ENCODE measurements around the gene WNT2B.

Gene WNT2B

DNA sequence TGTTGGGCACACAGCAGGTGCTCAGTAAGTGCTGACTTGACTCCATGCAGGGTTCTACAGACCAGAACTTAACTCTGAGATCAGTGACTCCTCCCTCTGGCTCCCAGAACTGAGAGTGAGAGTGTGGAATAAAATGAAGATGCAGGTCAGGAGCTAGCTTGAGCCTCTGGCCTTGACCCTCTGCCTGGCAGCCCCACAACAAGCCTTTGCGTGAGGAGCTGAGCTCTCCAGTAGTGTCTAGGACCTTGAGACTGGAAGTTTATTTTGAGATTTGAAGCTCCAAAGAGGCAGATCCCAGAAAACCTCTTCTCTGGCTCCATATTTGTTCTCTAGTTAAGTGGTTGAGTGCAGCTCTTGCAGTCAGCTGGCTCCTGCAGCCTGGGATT lies 3.4 kb upstream of the WNT2B start:
- DNase-seq, result no peak

DNA sequence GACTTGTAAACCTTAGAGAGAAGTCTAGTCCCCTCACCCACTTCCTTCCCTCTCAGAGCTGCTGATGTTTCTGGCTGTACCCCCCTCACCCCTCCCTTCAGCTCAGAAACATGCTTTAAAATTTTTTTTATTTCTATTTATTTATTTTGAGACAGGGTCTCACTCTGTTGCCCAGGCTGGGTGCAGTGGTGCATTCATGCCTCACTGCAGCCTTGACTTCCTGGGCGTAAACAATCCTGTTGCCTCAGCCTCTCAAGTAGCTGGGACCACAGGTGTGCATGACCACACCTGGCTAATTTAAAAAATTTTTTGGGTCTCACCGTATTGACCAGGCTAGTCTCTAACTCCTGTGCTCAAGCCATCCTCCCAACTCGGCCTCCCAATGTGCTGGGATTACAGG lies 2.9 kb upstream of the WNT2B start:
- DNase-seq, result no peak

DNA sequence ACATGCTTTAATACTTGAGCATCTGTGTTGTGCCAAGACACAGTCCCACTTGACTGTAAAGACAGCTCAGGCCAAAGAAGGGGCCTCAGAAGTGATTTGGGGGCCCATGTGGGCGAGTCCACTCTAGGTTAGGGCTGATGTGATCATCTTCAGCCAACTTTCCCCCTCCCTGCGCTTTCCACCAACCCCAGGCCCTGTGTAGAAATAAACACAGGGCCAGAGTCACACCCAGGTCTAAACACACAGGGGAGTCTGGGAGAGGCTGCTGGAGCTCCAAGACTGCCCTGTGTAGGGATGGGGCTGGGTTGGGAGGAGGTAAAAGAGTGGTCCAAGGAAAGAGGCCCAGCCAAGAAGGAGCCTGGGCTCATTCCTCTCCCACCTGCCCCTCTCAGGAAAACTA lies 2.5 kb upstream of the WNT2B start:
- DNase-seq, result no peak

DNA sequence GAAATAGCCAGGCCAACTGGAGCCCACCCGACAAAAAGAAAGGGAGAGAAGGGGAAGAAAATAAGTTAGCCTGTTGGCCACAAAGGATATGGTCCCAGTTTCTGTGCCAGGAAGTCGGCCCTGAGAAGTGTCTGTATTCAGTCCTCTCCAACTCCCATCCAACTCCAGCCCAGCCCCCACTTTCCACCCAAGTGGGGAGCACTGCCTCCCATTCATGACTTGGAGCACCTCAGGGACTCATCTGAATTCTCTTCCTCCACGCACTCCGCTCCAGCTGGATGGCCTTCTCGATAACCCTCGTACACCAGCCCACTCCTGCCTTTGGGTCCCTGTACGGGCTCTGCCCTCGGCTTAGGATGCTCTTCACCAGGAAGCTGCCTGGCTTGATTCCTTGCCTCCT lies 2.0 kb upstream of the WNT2B start:
- DNase-seq, result no peak

DNA sequence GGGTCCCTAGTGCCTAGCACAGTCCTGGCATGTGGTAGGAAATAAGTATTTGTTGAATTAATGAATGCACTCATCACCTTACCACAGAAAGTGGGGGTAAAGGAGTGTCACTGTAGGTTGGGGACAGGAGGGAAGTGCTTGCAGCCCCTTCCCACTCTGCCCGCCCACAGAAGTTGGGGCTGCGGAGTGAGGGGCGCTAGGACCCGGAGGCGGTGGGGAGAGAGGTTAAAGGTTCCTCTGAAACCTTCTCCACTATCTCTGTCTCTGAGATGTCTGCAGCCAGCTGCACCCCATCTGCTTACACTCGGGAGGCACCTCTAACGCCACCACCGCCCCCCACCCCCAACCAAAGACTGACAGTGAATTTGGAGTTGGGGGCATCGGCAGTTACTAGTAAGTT lies 1.4 kb upstream of the WNT2B start:
- DNase-seq, result no peak

DNA sequence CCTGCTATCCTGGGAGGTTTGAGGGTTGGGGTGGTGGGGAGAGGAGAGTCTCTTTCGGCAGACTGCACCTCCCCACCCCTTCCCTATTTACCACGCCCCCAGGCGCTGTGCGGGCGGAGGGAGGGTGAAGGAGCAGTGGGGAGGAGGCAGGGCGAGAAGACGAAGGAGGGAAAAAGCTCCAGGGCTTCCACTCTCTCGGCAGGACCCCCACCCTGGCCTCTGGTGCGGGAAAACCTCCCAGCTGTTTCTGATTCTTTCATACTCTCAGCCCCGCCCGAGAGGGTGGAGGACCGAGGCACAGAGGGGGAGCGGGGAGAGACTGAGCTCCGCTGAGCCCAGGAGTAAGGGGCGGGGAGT lies 866 bp upstream of the WNT2B start:
- no peak for DNase-seq

DNA sequence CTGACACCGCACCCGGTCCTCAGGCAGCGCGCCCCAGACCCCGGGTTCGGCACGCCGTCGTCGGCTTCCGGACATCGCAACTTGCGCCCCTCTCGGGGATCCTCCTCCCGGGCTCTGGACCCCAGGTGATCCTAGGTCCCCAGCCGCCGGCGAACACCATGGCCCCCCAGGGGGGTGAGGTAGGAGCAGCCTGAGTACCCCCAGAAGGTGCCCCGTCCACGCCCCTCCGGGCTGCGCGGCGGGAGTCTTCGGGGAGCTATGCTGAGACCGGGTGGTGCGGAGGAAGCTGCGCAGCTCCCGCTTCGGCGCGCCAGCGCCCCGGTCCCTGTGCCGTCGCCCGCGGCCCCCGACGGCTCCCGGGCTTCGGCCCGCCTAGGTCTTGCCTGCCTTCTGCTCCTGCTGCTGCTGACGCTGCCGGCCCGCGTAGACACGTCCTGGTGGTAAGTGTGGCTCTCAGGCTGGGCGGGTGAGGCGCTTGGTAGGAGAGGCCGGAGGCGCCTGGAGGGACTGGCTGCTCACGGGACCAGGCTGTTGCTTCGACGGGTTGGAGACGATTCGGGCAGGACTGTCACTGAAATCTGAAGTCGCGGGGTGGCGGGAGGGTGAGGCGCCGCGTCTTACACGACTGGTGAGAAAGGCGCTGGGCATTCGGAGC lies 367 bp downstream of the WNT2B start:
- DNase-seq, result no peak

DNA sequence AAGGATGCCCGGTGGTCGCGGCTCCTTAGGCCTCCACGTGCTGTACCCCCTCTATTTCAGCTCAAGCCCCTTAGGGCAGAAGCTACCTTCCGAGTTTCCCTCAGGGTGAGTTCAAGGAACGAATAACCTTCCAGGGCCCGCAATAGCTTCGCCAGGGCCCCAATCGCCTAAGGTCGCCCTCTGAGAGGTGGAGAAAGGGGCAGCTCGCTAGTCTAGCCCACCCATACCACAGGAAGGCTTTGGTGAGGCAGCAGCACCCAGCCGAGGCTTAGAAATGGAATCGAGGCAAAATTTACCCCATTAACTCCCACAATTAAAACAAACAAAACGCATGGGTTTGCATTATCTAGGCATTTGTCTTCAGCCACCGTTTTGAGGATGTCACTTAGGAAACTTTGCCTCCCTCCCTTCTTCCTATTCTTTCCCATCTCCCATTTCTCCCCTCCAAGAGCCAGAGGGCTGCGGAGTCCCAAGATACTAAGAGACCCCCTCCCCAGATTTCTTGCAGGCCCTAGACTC lies 954 bp downstream of the WNT2B start:
- no peak for DNase-seq

DNA sequence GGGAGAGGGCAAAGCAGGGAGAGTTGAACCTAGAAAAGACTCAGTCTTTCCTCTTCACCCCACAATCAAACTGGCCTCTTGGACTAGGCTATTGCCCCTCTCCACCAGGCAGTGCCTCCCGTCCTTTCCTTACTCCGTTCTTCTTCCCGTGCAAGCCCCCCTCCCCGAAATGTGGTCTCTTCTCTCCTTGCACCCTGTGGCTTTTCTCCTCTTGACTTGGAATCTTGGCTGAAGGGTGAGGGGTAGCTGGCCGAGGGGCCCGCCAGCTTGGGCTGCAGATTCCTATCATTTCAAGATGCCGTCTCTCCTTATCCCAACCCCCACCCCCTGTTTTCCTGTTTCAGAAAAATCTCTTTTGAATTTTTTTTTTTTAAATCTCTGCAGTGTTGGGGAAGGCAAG lies 1.6 kb downstream of the WNT2B start:
- DNase-seq, result no peak

DNA sequence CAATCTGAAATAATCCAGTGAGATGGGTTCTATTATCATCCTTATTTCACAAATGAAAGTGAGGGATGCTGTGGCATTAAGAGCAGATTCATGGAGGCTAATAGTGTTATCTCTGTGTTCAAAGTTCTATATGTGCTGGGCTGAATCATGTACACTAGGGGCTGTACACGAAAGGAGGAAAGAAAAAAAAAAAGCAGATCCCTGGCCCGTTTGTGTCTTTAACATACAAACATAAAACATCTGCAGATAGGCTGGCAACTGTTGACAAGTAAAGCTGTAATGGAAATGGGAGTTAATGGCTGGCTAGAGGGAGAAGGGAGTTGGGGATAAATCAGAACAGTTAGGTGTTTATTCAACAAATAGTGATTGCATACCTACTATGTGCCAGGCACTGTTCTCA lies 3.1 kb downstream of the WNT2B start:
- no peak for DNase-seq

DNA sequence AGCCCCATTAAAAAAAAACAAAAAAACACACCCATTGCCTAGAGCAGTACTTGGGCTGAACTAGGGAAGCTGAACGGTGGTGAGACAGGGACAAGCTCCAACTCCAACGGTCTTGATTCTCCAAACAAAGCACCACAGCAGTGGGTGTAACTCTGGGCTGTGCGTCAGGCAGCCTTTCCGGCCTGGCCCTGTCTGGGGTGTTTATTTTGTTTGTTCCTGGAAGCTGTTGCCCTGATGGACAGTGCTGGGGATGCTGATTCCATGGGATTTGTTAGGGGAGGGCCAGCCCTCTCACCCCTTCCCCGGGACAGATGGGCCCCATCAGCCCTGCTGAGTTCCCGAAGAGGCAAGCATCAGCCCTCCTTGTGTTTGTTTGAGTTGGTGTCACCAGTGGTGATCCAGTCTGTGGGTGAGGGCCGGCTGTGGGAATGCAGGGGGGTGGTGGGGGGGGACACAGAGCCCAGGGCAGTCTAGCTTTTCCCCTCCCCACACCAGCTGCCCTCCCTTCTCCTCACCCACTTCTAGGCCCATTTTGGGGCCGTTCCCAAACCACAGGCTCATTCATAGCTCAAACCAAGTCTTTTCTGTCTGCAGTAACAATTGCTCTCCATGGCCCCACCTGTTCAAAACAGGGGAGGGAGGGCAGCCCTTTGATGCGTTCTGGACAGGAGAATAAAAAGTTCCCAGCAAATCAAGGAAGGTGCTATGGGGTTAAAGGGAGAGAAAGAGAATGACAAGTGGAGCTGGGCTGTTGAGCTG lies 4.5 kb downstream of the WNT2B start:
- DNase-seq, result no peak

DNA sequence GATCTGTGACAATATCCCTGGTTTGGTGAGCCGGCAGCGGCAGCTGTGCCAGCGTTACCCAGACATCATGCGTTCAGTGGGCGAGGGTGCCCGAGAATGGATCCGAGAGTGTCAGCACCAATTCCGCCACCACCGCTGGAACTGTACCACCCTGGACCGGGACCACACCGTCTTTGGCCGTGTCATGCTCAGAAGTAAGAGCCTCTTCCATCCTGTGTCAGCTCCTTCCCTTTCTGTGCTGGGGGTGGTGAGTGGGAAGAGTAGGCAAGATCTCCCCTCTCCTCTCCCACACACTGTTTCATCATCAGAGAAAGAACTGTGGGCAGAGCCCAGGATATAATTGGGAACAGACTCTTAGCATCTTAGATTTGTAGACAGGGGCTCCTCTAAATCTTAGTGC lies 6.1 kb downstream of the WNT2B start:
- DNase-seq, result no peak

DNA sequence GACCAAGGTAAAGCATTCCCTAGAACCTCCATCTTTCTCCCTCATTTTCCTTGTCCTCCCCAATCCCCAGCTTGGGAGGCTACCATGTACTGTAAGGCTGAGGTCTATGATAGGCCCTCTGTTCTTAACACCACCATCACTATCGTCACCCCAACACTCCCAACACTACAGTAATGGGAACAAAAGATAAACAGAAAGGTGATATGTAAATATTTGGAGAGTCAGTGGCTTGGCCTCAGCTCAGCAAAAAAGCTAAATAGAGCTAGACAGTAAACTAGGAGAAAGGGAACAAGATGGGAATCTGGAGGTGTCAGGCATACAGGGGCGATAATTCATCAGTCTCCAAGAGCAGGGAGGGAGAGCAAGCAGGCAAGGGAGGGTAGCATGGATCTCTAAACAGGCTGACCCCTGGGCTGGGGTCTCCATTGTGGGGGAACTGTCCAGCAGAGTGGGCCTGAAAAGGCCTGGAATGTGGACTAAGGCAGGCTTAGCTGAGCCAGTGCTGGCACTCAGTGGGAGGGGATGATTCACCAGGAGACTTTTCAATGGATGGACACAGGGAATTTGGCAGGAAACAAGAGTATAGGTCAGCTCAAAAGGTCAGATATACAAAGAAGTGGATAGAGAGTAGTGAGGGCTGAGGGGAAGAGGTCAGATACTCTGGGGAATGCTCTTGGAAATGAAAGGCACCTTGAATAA lies 6.7 kb downstream of the WNT2B start:
- no peak for DNase-seq

DNA sequence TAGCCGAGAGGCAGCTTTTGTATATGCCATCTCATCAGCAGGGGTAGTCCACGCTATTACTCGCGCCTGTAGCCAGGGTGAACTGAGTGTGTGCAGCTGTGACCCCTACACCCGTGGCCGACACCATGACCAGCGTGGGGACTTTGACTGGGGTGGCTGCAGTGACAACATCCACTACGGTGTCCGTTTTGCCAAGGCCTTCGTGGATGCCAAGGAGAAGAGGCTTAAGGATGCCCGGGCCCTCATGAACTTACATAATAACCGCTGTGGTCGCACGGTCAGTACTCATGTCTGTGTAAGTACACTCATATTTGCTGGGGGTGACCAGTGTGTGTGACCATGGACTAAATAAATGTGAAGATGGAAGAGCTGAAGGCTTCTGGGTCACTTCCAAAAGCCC lies 7.4 kb downstream of the WNT2B start:
- DNase-seq, result no peak

DNA sequence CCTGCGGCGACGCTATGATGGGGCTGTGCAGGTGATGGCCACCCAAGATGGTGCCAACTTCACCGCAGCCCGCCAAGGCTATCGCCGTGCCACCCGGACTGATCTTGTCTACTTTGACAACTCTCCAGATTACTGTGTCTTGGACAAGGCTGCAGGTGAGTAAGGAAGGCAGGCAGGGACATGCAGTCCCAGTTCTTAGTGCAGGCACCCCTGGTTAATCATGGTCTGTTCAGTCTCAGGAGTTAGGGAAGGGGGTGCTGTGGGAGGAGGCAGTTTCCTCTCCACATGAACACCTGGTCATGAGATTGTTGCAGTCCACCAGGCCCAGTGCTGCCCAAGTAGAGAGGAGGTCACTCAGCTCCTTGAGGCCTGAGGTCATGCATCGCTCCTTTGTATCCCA lies 8.5 kb downstream of the WNT2B start:
- DNase-seq, result no peak

DNA sequence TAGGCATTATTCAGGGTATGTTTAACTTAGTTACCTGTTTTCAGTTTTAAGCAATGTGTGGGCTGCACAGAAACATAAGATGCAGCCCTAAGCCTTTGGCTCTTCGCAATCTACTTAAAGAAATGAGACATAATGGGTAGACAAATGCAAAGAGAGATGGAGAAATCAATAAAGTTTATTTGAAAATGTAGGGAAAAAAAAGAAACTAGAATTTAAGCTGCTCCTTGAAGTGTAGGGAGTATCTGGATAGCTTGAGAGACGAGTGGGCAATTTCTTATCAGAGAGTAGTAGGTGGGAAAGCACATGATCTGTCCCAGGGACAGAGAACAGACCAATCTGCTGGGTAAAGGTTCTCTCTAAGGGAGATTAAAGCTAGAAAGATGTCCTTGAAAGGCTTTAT lies 8.9 kb downstream of the WNT2B start:
- no peak for DNase-seq

DNA sequence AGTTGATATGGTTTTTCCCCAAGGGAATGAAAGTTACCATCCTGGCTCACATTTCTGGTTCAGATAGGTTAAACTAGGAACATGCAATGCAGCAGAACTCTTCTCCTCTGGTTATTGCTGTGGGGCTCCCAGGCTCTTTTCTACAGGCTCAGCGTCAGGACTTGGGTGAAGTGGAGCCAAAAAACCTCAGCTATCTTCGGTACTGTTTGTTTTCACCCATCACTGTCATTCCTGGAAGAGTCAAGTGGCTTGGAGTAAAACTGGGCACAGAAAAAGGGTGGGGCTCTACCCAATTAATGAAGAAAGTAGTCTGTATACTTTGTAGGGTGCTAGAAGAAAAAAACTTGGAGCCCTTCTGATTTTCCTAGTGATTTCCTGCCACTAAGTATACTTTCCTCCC lies 9.4 kb downstream of the WNT2B start:
- no peak for DNase-seq

DNA sequence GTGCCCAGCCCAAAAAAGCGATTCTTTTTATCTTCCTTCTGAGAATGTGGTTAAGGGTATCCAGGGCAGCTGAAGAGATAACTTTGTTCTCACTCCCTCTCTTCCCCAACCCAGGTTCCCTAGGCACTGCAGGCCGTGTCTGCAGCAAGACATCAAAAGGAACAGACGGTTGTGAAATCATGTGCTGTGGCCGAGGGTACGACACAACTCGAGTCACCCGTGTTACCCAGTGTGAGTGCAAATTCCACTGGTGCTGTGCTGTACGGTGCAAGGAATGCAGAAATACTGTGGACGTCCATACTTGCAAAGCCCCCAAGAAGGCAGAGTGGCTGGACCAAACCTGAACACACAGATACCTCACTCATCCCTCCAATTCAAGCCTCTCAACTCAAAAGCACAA lies 11.4 kb downstream of the WNT2B start:
- no peak for DNase-seq

DNA sequence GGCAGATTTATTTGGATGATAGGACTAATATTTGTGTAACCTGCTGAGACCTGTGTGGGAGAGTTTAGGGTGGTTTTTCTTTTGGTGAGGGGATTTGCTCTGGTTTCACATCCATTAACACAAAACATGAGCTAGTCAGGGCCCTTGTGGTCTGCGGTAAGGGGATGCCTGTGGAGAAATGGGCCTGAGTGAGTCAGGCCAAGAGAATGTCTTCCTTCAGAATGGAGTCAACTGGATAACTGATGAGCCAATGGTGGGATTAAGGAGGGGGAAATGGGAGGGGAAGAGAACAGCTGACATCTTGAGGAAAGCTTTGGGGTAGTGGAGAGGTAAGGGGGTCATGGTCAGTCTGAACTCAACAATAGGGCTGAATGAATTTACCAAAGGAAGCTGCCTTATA lies 13.9 kb downstream of the WNT2B start:
- DNase-seq, result no peak

DNA sequence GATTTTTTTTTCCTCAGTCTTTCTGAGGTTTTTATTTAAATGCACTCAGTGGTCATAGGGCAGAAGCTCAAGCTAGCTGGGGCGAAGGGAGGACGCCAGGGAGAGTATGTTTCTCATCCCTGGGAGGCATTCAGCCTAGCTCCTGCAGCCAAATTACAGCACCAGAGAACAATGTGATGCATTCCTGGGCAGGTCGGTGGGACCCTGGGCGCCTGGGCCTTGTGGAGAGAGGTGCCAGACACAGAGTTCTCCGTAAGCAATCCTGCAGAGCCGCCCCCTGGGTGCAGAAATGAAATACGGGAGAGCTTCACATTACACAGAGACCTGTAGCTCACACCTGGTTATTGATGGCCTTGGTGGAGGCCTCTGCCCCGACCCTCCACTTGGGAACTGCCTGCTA lies 15.5 kb downstream of the WNT2B start:
- DNase-seq, result no peak

DNA sequence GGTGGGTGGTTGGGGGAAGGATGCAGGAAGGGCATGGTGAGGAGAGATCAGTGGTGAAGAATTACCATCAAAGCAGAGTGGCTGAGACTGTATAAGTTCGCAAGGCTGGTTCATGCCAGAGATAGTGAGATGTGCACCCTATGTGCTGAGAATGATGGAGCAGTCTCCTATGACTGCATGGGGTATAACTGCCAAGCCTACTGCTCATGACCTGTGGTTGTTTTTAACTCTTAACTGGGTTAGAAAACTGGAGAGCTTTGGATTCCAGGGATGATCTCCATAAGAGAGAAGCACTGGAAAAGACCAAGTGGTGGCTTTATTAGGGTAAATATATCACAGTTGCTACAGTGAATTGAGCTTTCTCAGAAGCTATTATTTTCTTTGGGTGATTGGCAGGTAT lies 16.2 kb downstream of the WNT2B start:
- no peak for DNase-seq

DNA sequence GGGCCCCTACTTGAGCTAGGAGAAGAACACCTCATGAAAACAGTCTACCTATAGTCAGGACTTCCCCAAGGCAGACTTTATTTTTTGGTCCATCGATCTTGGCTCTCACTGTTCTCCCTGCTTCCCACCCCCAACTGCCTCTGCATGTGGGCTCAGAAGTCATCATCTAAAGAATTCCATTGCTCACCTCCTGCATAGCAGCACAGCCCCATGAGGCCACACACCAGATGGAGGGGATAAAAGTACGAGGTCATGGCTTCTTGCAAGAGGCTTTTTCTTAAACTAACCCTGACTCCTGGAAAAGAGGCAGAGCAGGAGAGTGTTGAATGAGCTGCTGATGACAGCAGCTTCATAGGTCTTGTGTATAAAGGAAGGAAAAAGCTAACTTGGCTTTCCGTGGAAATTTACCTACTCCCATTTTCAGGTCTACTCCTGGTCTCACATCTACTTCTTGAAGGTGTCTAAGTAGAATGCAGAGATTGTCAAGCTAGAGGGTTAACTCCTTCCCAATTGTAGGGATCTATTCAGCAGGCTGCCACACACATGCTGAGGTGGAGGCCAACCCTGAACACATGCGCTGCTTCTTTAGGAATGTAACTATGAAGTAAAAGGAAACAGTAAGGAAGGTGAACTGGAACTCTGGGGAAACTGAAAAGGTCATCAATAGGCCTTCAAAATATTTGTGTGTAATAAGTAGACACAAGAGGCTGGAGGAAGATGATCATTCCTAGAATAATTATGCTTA lies 18.7 kb downstream of the WNT2B start:
- no peak for DNase-seq

DNA sequence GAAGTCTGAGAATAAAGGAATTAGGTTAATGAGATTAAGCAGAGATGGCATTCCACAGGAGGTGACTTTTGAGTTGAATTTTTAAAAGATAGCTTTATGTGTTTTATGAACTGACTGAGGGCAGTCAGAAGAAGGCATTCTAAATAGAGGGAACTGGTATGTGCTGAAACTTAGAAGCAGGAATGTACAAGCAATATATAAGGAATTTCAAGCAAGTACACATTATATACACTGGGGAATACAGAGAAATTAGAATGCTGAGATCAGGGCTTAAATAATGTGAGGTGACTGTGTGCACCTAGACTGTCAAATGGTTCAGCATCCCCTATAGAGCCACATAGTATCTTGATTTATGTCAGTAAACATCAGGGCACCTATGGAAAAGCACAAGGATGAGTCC lies 19.3 kb downstream of the WNT2B start:
- no peak for DNase-seq

DNA sequence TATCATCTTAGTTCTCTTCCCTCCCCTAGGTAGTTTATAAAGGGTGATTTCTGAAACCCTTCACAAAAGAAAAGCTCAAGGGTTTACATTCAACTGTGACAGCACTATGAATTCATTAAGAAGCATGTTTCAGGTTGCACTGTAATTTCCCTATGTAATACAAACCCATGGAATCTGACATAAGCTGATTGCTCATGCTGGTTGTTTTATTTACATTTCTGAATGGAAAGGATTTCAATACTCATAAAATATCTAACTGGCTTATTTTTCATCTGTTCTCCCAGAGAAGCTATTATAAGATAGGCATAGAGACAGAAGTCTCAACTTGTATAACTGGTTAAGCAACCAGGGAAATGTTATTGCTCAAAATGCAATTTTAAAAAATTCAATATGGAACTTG lies 20.5 kb downstream of the WNT2B start:
- no peak for DNase-seq

All from activated CD4-positive, alpha-beta T cell treated with anti-CD3 and anti-CD28 coated beads for 1 hour (primary cell).